Fibroblast of lung (primary cell): Measurements from ENCODE around the gene EGFL6. TPM values are rescaled to one million over a fixed set of nuclear protein-coding genes. Genes with fewer than 3 reads are reported as not detected.

Experiments used
- DNase-seq, 2 donors: peaks; one replicate each; pipeline versions ENCODE4 v3.0.0 to v3.0.0-alpha.2; 2010; ENCODE audit warnings: low read depth in 2 of 2
- H2AFZ ChIP-seq: 2 replicates; pipeline ENCODE4 v1.5.1; 2012; ENCODE audit warnings: low read length, control low read depth, inconsistent platforms
- H3K27ac ChIP-seq: 2 replicates; pipeline ENCODE4 v1.5.1; 2011; ENCODE audit warnings: low read length, control low read depth; ENCODE audit not compliant: insufficient read depth
- H3K27me3 ChIP-seq: 2 replicates; pipeline ENCODE4 v1.5.1; 2011; ENCODE audit warnings: mild to moderate bottlenecking, low read length; ENCODE audit not compliant: control insufficient read depth, insufficient read depth
- H3K36me3 ChIP-seq: 2 replicates; pipeline ENCODE4 v1.5.1; 2011; ENCODE audit warnings: low read length; ENCODE audit not compliant: control insufficient read depth, insufficient read depth
- H3K4me1 ChIP-seq: 2 replicates; pipeline ENCODE4 v1.5.1; 2011; ENCODE audit warnings: low read length; ENCODE audit not compliant: control insufficient read depth, insufficient read depth; ENCODE audit errors: extremely low read depth
- H3K4me2 ChIP-seq: 2 replicates; pipeline ENCODE4 v1.5.1; 2011; ENCODE audit warnings: low read length, control low read depth; ENCODE audit not compliant: insufficient read depth; ENCODE audit errors: extremely low read depth
- H3K4me3 ChIP-seq, 4 experiments: fragments of 200-600 bp in 1 of 4; sonication (generic) in 1 of 4; replicated peaks in 1 of 4; 2 replicates each; pipeline ENCODE4 v1.5.1; 2011 to 2016; ENCODE audit warnings: low read length in 4 of 4, low read depth in 3 of 4, mild to moderate bottlenecking in 3 of 4, control low read depth in 2 of 4, inconsistent platforms in 1 of 4, mixed read lengths in 1 of 4; ENCODE audit not compliant: insufficient read depth in 1 of 4; ENCODE audit errors: control extremely low read depth in 1 of 4
- H3K79me2 ChIP-seq: 2 replicates; pipeline ENCODE4 v1.5.1; 2012; ENCODE audit warnings: mild to moderate bottlenecking, low read length, inconsistent platforms; ENCODE audit not compliant: control insufficient read depth, insufficient read depth
- H3K9ac ChIP-seq: 2 replicates; pipeline ENCODE4 v1.5.1; 2011; ENCODE audit warnings: mild to moderate bottlenecking, low read length, control low read depth; ENCODE audit not compliant: insufficient read depth
- H3K9me3 ChIP-seq: 2 replicates; pipeline ENCODE4 v1.5.1; 2012; ENCODE audit warnings: low read depth, low read length; ENCODE audit not compliant: control insufficient read depth, insufficient read depth
- H4K20me1 ChIP-seq: 2 replicates; pipeline ENCODE4 v1.5.1; 2011; ENCODE audit warnings: low read length; ENCODE audit not compliant: control insufficient read depth, insufficient read depth; ENCODE audit errors: extremely low read depth
- EZH2 ChIP-seq: IDR thresholded peaks from 2 replicates; pipeline ENCODE4 v1.5.1; 2012; ENCODE audit warnings: low read length, control low read depth, mild to moderate bottlenecking; ENCODE audit errors: missing control alignments
- polyA plus RNA-seq, 2 donors: library from polyadenylated mRNA; depleted of rRNA in 1 of 2; stranded (reverse) in 1 of 2; unstranded in 1 of 2; fragments of >200 nt; gene quantifications; 2 replicates each; pipeline ENCODE4 v1.2.1, GENCODE V29; 2011 to 2012; ENCODE audit warnings: missing spikeins in 1 of 2
- total RNA-seq: library from RNA; depleted of rRNA; stranded (reverse); fragments of >200 nt; gene quantifications from 2 replicates; pipeline ENCODE4 v1.2.1, GENCODE V29; 2014
- TF ChIP-seq, protein P1 (sequence below), 2 donors: IDR thresholded peaks in 1 of 2; conservative IDR thresholded peaks in 1 of 2; 1 replicate in 1 of 2; 2 replicates in 1 of 2; pipeline ENCODE4 v1.5.1; 2011 to 2012; ENCODE audit warnings: low read length in 2 of 2, control low read depth in 1 of 2, inconsistent platforms in 1 of 2, low read depth in 1 of 2, mild to moderate bottlenecking in 1 of 2

The EGFL6 gene
- total and polyA plus RNA-seq, 2 donors (not counting 1 experiment from before 2014, with no cell fraction given), result 0.17 to 0.32 TPM

DNA sequence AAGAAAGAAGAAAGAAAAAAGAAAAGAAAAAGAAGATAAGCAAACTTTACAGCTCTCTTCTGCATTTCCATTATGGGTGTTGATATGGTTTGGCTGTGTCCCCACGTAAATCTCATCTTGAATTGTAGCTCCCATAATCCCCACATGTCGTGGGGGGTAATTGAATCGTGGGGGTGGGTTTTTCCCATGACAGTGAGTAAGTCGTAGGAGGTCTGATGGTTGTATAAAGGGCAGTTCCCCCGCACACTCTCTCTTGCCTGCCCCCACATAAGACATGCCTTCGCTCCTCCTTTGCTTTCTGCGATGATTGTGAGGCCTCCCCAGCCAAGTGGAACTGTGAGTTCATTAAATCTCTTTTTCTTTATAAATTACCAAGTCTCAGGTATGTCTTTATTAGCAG, 112.2 kb downstream of the EGFL6 start:
- H3K27ac ChIP-seq, result no peak overlapping the region
- H3K36me3 ChIP-seq, result no peaks in the 10 kb centered on the region
- no peaks in the 10 kb centered on the region for H3K79me2 ChIP-seq
- H3K27me3 ChIP-seq, result no peaks in the 10 kb centered on the region
- TF ChIP-seq, protein P1, sequence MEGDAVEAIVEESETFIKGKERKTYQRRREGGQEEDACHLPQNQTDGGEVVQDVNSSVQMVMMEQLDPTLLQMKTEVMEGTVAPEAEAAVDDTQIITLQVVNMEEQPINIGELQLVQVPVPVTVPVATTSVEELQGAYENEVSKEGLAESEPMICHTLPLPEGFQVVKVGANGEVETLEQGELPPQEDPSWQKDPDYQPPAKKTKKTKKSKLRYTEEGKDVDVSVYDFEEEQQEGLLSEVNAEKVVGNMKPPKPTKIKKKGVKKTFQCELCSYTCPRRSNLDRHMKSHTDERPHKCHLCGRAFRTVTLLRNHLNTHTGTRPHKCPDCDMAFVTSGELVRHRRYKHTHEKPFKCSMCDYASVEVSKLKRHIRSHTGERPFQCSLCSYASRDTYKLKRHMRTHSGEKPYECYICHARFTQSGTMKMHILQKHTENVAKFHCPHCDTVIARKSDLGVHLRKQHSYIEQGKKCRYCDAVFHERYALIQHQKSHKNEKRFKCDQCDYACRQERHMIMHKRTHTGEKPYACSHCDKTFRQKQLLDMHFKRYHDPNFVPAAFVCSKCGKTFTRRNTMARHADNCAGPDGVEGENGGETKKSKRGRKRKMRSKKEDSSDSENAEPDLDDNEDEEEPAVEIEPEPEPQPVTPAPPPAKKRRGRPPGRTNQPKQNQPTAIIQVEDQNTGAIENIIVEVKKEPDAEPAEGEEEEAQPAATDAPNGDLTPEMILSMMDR (conservative IDR thresholded peaks at IDR 0.05 in 1 of 2, IDR thresholded peaks at IDR 0.05 in 1 of 2; ENCODE audit: low read depth in 1 of 2, low read length in 2 of 2), result no peak
- TF ChIP-seq EZH2, result no peak
- no peak overlapping the region for H3K4me2 ChIP-seq
- no peak overlapping the region for H3K9ac ChIP-seq
- H4K20me1 ChIP-seq, result no peaks in the 10 kb centered on the region
- no peak overlapping the region for H2AFZ ChIP-seq
- no peak for DNase-seq
- no peaks in the 10 kb centered on the region for H3K4me1 ChIP-seq
- no peak overlapping the region for H3K4me3 ChIP-seq
- H3K9me3 ChIP-seq, result no peaks in the 10 kb centered on the region

Other genes with a start within 250 kb of the EGFL6 start
- gene ATXN3L, start 249.5 kb upstream of the EGFL6 start, total RNA-seq, result not detected in 2 replicates
- gene ATXN3L, start 249.5 kb upstream of the EGFL6 start, polyA plus RNA-seq, result not detected in 2 replicates
- gene TCEANC, start 83.5 kb downstream of the EGFL6 start, total RNA-seq, result 4.6 and 7.3 TPM in 2 replicates
- gene TCEANC, start 83.5 kb downstream of the EGFL6 start, polyA plus RNA-seq, result 1.6 and 2.3 TPM in 2 replicates
- 30.3 and 40.3 TPM in 2 replicates for gene RAB9A, start 119.5 kb downstream of the EGFL6 start, total RNA-seq
- gene RAB9A, start 119.5 kb downstream of the EGFL6 start, polyA plus RNA-seq, result 43.1 and 44.2 TPM in 2 replicates
- gene TRAPPC2, start 165.0 kb downstream of the EGFL6 start, total RNA-seq, result 13.9 and 22.0 TPM in 2 replicates
- gene TRAPPC2, start 165.0 kb downstream of the EGFL6 start, polyA plus RNA-seq, result 16.0 TPM in 2 replicates
- gene OFD1, start 165.1 kb downstream of the EGFL6 start, total RNA-seq, result 11.3 and 15.5 TPM in 2 replicates
- 7.6 and 8.2 TPM in 2 replicates for gene OFD1, start 165.1 kb downstream of the EGFL6 start, polyA plus RNA-seq
- 0.99 and 1.0 TPM in 2 replicates for gene GPM6B, start 247.5 kb downstream of the EGFL6 start, total RNA-seq
- 5.2 TPM in 2 replicates for gene GPM6B, start 247.5 kb downstream of the EGFL6 start, polyA plus RNA-seq